ENCODE measurements around the gene LAMA5.

DNA sequence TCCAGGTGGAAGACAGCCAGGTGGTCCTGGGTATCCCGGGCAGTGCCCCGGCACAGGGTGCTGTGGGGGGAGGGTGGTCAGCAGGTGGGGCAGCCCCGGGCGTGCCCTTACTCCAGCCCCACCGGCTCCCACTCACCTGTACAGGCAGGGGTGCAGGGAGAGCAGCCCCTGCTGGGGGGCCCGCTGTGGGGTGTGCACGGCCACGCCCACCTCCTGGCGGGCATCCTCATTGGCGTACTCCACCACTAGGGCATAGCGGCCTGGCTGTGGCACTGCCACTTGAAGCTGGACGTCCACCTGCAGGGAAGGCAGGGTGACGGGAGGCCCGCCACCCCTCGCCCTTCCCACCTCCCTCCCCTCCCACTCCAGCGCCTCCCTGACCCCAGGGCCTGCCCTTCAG lies 34.7 kb downstream of the LAMA5 start:
- TF ChIP-seq, protein P1, sequence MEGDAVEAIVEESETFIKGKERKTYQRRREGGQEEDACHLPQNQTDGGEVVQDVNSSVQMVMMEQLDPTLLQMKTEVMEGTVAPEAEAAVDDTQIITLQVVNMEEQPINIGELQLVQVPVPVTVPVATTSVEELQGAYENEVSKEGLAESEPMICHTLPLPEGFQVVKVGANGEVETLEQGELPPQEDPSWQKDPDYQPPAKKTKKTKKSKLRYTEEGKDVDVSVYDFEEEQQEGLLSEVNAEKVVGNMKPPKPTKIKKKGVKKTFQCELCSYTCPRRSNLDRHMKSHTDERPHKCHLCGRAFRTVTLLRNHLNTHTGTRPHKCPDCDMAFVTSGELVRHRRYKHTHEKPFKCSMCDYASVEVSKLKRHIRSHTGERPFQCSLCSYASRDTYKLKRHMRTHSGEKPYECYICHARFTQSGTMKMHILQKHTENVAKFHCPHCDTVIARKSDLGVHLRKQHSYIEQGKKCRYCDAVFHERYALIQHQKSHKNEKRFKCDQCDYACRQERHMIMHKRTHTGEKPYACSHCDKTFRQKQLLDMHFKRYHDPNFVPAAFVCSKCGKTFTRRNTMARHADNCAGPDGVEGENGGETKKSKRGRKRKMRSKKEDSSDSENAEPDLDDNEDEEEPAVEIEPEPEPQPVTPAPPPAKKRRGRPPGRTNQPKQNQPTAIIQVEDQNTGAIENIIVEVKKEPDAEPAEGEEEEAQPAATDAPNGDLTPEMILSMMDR (IDR thresholded peaks at IDR 0.05), result no peak
- TF ChIP-seq POLR2A (IDR thresholded peaks at IDR 0.05), result no peak
- no peak for TF ChIP-seq POLR2AphosphoS5 (IDR thresholded peaks at IDR 0.05; ENCODE audit: insufficient read depth in 1 of 2, low read depth in 1 of 2)

Measured in vagina (tissue), 2 donors.